ENCODE data around the gene NT5C2.
"Not testable (repeated sequence)": the region's sequence is repeated elsewhere in the genome, so short reads cannot be mapped to it uniquely, and the experiment has no call there.

DNA sequence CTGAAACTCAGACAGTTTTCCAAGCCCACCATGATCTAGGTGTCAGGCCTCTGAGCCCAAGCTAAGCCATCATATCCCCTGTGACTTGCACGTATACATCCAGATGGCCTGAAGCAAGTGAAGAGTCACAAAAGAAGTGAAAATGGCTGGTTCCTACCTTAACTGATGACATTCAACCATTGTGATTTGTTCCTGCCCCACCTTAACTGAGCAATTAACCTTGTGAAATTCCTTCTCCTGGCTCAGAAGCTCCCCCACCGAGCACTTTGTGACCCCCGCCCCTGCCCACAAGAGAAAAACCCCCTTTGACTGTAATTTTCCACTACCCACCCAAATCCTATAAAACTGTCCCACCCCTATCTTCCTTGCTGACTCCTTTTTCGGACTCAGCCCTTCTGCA is 12.3 kb upstream of the NT5C2 start:
- TF ChIP-seq EP300, POLR2A (IDR thresholded peaks at IDR 0.05): not testable (repeated sequence)

All from sigmoid colon (tissue), 4 donors.